ENCODE results near the gene LSM10. TPM values are rescaled to one million over a fixed set of nuclear protein-coding genes. Genes with fewer than 3 reads are reported as not detected.

Gene LSM10
- total and polyA plus RNA-seq, 9 of the 15 experiments (the other 6 are each of a cell fraction or from before 2014, with no cell fraction given): 13.2 to 146 (median 68.9) TPM

DNA sequence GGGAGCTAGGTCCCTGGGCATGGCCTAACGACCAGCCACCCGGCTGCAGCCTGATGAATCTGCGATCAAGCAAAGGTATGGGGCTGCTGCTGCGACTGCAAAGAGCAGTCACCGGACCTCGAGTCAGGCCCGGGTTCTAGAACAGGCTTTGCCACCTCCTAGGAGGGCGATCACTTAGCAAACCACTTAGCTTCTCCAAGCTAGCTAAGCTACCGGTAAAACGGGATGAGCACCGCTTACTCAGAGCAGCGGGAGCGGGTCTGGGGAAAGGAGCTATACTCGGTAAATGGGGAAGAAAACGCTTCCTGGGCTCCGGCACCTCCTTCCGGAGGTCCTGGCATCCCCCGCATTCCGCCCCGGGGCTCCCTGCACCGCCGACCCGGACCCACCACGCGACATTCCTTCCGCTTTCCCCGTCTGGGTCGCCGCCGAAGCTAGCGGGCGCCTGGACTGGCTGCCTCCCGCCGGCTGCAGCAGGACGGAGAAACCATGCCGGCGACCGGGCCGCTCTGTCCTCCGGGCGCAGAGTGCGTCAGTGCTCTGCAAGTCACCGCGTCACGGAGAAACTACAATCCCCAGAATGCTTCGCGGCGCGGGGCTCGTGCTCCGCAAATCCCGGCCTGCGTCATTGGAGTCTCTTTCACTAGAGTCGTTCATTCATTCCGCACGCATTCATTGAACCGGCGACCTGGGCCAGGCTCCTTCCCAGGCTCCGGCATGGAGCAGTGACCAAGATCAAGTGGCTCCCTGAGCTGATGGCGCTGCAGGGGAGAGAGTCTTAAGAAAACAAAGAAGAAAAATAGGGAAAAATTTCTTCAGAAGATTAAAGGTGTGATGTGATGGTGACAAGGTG lies at the start of gene LSM10 (continued):
- TF ChIP-seq, protein P1, sequence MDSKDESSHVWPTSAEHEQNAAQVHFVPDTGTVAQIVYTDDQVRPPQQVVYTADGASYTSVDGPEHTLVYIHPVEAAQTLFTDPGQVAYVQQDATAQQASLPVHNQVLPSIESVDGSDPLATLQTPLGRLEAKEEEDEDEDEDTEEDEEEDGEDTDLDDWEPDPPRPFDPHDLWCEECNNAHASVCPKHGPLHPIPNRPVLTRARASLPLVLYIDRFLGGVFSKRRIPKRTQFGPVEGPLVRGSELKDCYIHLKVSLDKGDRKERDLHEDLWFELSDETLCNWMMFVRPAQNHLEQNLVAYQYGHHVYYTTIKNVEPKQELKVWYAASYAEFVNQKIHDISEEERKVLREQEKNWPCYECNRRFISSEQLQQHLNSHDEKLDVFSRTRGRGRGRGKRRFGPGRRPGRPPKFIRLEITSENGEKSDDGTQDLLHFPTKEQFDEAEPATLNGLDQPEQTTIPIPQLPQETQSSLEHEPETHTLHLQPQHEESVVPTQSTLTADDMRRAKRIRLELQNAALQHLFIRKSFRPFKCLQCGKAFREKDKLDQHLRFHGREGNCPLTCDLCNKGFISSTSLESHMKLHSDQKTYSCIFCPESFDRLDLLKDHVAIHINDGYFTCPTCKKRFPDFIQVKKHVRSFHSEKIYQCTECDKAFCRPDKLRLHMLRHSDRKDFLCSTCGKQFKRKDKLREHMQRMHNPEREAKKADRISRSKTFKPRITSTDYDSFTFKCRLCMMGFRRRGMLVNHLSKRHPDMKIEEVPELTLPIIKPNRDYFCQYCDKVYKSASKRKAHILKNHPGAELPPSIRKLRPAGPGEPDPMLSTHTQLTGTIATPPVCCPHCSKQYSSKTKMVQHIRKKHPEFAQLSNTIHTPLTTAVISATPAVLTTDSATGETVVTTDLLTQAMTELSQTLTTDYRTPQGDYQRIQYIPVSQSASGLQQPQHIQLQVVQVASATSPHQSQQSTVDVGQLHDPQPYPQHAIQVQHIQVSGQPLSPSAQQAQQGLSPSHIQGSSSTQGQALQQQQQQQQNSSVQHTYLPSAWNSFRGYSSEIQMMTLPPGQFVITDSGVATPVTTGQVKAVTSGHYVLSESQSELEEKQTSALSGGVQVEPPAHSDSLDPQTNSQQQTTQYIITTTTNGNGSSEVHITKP (IDR thresholded peaks at IDR 0.05; ENCODE audit: partially characterized antibody): peak; percentile 44
- TF ChIP-seq HSF4 (CRISPR knock-in tag; IDR thresholded peaks at IDR 0.05; ENCODE audit: borderline replicate concordance) (no peak), ATF4 (CRISPR knock-in tag; IDR thresholded peaks at IDR 0.05) (no peak), CSDE1 (IDR thresholded peaks at IDR 0.05) (no peak), RFX1 (IDR thresholded peaks at IDR 0.05) (no peak), PRMT5 (CRISPR knock-in tag; IDR thresholded peaks at IDR 0.05) (no peak), SIN3B (IDR thresholded peaks at IDR 0.05; ENCODE audit: low read depth) (no peak), CXXC5 (CRISPR knock-in tag; IDR thresholded peaks at IDR 0.05) (peak; percentile 97), POLR2A (conservative IDR thresholded peaks at IDR 0.05) (peak; percentile 98), SP2 (IDR thresholded peaks at IDR 0.05; ENCODE audit: extremely low read depth, low read depth, low read length, poor library complexity, severe bottlenecking) (peak; percentile 24), MECOM (CRISPR knock-in tag; IDR thresholded peaks at IDR 0.05) (no peak), HDAC2 (IDR thresholded peaks at IDR 0.05) (0 out of 2 replicates have a peak, but pooled peaks have one; percentile 39), NCOA2 (IDR thresholded peaks at IDR 0.05; ENCODE audit: partially characterized antibody in 2 of 2) (no peak), CREB1 (IDR thresholded peaks at IDR 0.05) (peak; percentile 91), CREB1 (CRISPR knock-in tag; IDR thresholded peaks at IDR 0.05) (peak; percentile 94), SRSF9 (IDR thresholded peaks at IDR 0.05; ENCODE audit: borderline replicate concordance, low read depth, low read length) (no peak), SNAPC5 (CRISPR knock-in tag; IDR thresholded peaks at IDR 0.05) (no peak), SRF (CRISPR knock-in tag; IDR thresholded peaks at IDR 0.05) (peak in 1 of 2 experiments; percentile 61; a peak in 2 of 4 replicates)
- TF ChIP-seq, protein P2, sequence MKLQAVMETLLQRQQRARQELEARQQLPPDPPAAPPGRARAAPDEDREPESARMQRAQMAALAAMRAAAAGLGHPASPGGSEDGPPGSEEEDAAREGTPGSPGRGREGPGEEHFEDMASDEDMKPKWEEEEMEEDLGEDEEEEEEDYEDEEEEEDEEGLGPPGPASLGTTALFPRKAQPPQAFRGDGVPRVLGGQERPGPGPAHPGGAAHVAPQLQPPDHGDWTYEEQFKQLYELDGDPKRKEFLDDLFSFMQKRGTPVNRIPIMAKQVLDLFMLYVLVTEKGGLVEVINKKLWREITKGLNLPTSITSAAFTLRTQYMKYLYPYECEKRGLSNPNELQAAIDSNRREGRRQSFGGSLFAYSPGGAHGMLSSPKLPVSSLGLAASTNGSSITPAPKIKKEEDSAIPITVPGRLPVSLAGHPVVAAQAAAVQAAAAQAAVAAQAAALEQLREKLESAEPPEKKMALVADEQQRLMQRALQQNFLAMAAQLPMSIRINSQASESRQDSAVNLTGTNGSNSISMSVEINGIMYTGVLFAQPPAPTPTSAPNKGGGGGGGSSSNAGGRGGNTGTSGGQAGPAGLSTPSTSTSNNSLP (IDR thresholded peaks at IDR 0.05; ENCODE audit: borderline replicate concordance, low read depth, low read length): no peak
- TF ChIP-seq, protein P3, sequence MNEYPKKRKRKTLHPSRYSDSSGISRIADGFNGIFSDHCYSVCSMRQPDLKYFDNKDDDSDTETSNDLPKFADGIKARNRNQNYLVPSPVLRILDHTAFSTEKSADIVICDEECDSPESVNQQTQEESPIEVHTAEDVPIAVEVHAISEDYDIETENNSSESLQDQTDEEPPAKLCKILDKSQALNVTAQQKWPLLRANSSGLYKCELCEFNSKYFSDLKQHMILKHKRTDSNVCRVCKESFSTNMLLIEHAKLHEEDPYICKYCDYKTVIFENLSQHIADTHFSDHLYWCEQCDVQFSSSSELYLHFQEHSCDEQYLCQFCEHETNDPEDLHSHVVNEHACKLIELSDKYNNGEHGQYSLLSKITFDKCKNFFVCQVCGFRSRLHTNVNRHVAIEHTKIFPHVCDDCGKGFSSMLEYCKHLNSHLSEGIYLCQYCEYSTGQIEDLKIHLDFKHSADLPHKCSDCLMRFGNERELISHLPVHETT (CRISPR knock-in tag; conservative IDR thresholded peaks at IDR 0.05 in 1 of 2, IDR thresholded peaks at IDR 0.05 in 1 of 2): peak in 1 of 2 experiments; percentile 40; a peak in 2 of 4 replicates

All from K562 (cell line).